LNCAP (cell line): Measurements from ENCODE around the gene ELL2.

Source experiments
- CTCF ChIP-seq: fragments of 450-650 bp; IDR thresholded peaks from 2 replicates; pipeline ENCODE4 v1.5.1; 2017; ENCODE audit warnings: mild to moderate bottlenecking

ELL2 gene

GRCh38 chr5:95966005-95966404, 4.4 kb upstream of the ELL2 start:
- no peak for TF ChIP-seq CTCF

GRCh38 chr5:95963650-95964410, 2.2 kb upstream of the ELL2 start:
- no peak for TF ChIP-seq CTCF

GRCh38 chr5:95962785-95963184, 1.1 kb upstream of the ELL2 start:
- no peak for TF ChIP-seq CTCF

- no peak for TF ChIP-seq CTCF
Measured at GRCh38 chr5:95962475-95962773, 773 bp upstream of the ELL2 start.

- peak; percentile 95 for TF ChIP-seq CTCF
Measured at GRCh38 chr5:95960667-95961616, 709 bp downstream of the ELL2 start.

- TF ChIP-seq CTCF = no peak
Measured at GRCh38 chr5:95959888-95960666, 1.6 kb downstream of the ELL2 start.

- TF ChIP-seq CTCF = no peak
Measured at GRCh38 chr5:95959051-95959887, 2.4 kb downstream of the ELL2 start.
